ENCODE measurements around the gene SUMO2.

- TF ChIP-seq CTCF (IDR thresholded peaks at IDR 0.05) (no peak), JUN (CRISPR knock-in tag; IDR thresholded peaks at IDR 0.05) (no peak), NR3C1 (CRISPR knock-in tag; conservative IDR thresholded peaks at IDR 0.05; ENCODE audit: low read depth) (no peak), NFYB (CRISPR knock-in tag; conservative IDR thresholded peaks at IDR 0.05; ENCODE audit: low read depth) (no peak), ZNF138 (CRISPR knock-in tag; conservative IDR thresholded peaks at IDR 0.05) (no peak), MAX (CRISPR knock-in tag; IDR thresholded peaks at IDR 0.05) (no peak), USF2 (CRISPR knock-in tag; IDR thresholded peaks at IDR 0.05) (no peak), RELA (CRISPR knock-in tag; IDR thresholded peaks at IDR 0.05; ENCODE audit: borderline replicate concordance) (no peak), ETV6 (CRISPR knock-in tag; IDR thresholded peaks at IDR 0.05) (no peak)
Measured at GRCh38 chr17:75125984-75126383, 56.8 kb downstream of the SUMO2 start.
